Lower lobe of right lung (tissue), 2 donors: ENCODE measurements around the gene MOGAT2. TPM values are rescaled to one million over a fixed set of nuclear protein-coding genes. Genes with fewer than 3 reads are reported as not detected.

Experiments used
- ATAC-seq, 2 donors: fragments of 200-7000 bp; cut with Tn5 transposase; one replicate each; pipeline ENCODE4 v1.9.1; 2020 to 2022; ENCODE audit warnings: mild to moderate bottlenecking in 2 of 2, moderate library complexity in 2 of 2
- DNase-seq: peaks from one replicate; pipeline ENCODE4 v3.0.0-alpha.2; 2020
- H3K27ac ChIP-seq: fragments of 200-600 bp; one replicate; pipeline ENCODE4 v1.8.0; 2022
- H3K27me3 ChIP-seq: fragments of 200-600 bp; one replicate; pipeline ENCODE4 v1.8.0; 2022; ENCODE audit warnings: low read depth
- H3K36me3 ChIP-seq: fragments of 200-600 bp; one replicate; pipeline ENCODE4 v1.8.0; 2022; ENCODE audit warnings: mild to moderate bottlenecking
- H3K4me1 ChIP-seq: fragments of 200-600 bp; one replicate; pipeline ENCODE4 v1.8.0; 2022
- H3K4me3 ChIP-seq: fragments of 200-600 bp; one replicate; pipeline ENCODE4 v1.8.0; 2022; ENCODE audit warnings: mild to moderate bottlenecking
- H3K9me3 ChIP-seq: fragments of 200-600 bp; one replicate; pipeline ENCODE4 v1.8.0; 2022
- intact Hi-C: fragments of 100-400 bp; cut with DNase I; formaldehyde crosslinking; loops from one replicate; pipeline ENCODE4 v1.11.0; 2022
- total RNA-seq: library from RNA; stranded (reverse); fragmentation: NEBNext Ultra II Directional; extraction: Animal tissue kit (Norgen Biotek cat#: 25700); gene quantifications from one replicate; pipeline ENCODE4 v1.2.1, GENCODE V29; 2021
- TF ChIP-seq, protein P1 (sequence below): fragments of 200-600 bp; IDR thresholded peaks from one replicate; pipeline ENCODE4 v1.8.0; 2022; ENCODE audit warnings: antibody characterized with exemption, mild to moderate bottlenecking
- donor health status: DM: no; HTN: yes; CAD: no; lungs with severe emphysema.

The MOGAT2 gene
- total RNA-seq, 1 donor from 2014 or later, result not detected

DNA sequence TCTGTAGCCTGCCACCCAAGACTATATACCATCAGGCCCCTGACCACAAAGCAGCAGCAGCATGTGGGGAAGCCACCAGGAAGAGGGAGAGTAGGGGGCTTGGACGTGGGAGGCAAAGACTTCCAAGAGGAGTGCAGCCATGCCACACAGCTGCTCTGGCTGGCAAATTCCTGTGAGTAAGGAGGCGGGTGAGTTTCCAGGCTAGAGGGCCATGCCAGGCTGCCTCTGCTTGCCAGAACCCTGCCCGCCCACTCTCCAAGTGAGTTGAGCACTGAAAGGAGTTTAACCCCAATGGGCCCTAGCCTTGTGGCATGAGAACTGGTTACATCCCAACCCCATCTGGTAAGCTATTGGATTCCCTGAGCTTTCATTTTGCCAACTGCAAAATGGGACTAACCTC is 46.2 kb downstream of the MOGAT2 start:
- H3K4me3 ChIP-seq, result no peak overlapping the region
- H3K4me1 ChIP-seq, result peaks cover 26% of the 10 kb centered on the region
- intact Hi-C loops, result no loop called here
- TF ChIP-seq, protein P1, sequence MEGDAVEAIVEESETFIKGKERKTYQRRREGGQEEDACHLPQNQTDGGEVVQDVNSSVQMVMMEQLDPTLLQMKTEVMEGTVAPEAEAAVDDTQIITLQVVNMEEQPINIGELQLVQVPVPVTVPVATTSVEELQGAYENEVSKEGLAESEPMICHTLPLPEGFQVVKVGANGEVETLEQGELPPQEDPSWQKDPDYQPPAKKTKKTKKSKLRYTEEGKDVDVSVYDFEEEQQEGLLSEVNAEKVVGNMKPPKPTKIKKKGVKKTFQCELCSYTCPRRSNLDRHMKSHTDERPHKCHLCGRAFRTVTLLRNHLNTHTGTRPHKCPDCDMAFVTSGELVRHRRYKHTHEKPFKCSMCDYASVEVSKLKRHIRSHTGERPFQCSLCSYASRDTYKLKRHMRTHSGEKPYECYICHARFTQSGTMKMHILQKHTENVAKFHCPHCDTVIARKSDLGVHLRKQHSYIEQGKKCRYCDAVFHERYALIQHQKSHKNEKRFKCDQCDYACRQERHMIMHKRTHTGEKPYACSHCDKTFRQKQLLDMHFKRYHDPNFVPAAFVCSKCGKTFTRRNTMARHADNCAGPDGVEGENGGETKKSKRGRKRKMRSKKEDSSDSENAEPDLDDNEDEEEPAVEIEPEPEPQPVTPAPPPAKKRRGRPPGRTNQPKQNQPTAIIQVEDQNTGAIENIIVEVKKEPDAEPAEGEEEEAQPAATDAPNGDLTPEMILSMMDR, result no peak
- H3K27me3 ChIP-seq, result peaks cover 21% of the 10 kb centered on the region
- H3K9me3 ChIP-seq, result no peaks in the 10 kb centered on the region
- ATAC-seq, result no peak
- H3K36me3 ChIP-seq, result no peaks in the 10 kb centered on the region
- DNase-seq, result no peak
- H3K27ac ChIP-seq, result no peak overlapping the region

DNA sequence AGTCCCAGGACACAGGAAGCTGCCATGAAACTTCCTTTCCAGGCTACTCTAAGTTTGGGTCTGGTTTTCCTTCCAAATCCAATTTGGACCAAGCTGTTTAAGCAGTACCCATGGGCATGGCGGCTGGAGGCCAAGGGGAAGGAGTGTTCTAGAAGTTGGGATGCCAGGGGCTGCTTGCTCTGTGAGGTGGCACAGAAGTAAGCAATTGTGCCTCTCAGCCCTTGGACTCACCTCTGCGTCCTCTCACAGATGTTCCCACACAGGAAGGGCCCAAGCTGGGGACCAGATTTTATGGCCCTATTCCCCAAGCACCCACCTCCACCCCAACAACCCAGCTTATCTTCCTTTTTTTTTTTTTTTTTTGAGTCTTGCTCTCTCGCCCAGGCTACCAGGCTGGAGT is 47.5 kb downstream of the MOGAT2 start:
- no peak overlapping the region for H3K27ac ChIP-seq
- TF ChIP-seq, protein P1, result no peak
- peaks cover 24% of the 10 kb centered on the region for H3K27me3 ChIP-seq
- intact Hi-C loops, result no loop called here
- no peak for DNase-seq
- no peaks in the 10 kb centered on the region for H3K36me3 ChIP-seq
- H3K9me3 ChIP-seq, result no peaks in the 10 kb centered on the region
- ATAC-seq, result no peak
- no peak overlapping the region for H3K4me3 ChIP-seq
- H3K4me1 ChIP-seq, result peaks cover 32% of the 10 kb centered on the region

DNA sequence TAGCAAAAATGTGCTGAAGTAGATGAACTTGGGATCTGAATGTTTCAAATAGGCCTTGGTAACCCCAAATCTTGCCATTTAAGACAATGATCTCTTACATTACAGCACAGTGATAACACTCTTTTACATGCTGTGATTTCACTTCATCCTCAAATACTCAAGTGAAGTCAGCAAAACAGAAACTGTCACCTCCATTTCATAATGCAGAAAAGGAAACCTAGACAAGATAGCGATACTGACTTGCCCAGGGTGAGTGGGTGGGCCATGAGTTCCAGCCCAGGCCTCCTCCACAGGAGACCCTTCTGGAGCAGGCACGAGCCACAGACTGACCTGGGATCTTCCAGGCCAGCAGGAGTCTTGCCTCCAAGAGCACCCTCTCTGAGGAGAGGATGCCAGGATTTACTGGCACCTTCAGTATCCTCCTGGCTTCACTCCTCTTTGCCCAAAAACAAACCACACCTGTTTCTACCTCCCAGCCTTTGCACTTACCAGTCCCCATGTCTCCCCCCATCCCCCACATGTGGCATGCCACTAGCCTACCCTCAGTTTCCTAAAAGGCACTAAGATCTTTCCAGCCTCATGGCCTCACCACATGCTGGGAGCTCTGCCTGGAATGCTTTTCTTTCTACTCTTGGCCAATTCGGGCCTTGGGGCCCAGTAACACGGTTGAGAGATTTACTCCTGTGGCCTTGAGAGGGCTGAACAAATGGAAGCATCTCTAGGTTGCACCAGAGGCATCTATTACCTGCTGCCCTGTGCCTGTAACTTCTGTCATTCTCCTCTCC is 49.0 kb downstream of the MOGAT2 start:
- ATAC-seq (no peak), DNase-seq (no peak)
- no peak overlapping the region for H3K4me3 ChIP-seq
- no peaks in the 10 kb centered on the region for H3K36me3 ChIP-seq
- H3K27me3 ChIP-seq, result peaks cover 24% of the 10 kb centered on the region
- intact Hi-C loops, result no loop called here
- TF ChIP-seq, protein P1, result no peak
- H3K9me3 ChIP-seq, result no peaks in the 10 kb centered on the region
- peaks cover 38% of the 10 kb centered on the region for H3K4me1 ChIP-seq
- no peak overlapping the region for H3K27ac ChIP-seq

DNA sequence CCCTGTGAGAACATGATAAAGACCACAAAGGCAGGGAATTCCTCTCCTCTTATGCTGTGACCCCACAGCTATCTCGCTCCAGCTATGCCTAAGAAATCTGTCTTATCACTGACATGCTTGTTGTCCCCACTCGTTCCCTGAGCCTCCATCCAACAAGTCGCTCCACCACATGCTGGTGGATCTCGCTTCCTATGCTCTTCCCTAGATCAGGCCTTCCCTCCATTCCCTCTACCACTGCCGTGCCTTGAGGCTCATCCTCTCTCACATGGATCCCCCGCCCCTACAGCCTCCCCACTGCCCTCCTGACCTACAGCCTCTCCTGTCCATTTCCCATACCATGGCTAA is 49.6 kb downstream of the MOGAT2 start:
- H3K4me1 ChIP-seq, result peaks cover 43% of the 10 kb centered on the region
- intact Hi-C loops, result no loop called here
- H3K27ac ChIP-seq, result no peak overlapping the region
- peaks cover 24% of the 10 kb centered on the region for H3K27me3 ChIP-seq
- no peaks in the 10 kb centered on the region for H3K36me3 ChIP-seq
- ATAC-seq (no peak), DNase-seq (no peak)
- H3K4me3 ChIP-seq, result no peak overlapping the region
- TF ChIP-seq, protein P1, result no peak
- no peaks in the 10 kb centered on the region for H3K9me3 ChIP-seq

DNA sequence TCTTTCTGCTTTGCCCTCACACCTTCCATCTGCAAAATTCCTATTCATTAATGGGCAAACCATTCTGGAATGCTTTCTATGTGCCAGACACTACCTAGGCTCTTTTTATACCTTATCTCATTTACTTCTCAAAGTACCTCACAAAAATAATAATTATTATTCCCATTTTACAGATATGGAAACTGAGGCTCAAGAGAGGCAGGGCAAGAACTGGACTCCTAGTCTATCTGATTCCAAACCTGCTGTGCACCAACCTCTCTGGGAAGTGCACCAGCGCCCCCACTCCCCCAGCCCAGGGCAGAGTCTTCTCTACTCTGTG is 50.1 kb downstream of the MOGAT2 start:
- TF ChIP-seq, protein P1, result no peak
- DNase-seq (no peak), ATAC-seq (no peak)
- H3K27me3 ChIP-seq, result peaks cover 24% of the 10 kb centered on the region
- no peak overlapping the region for H3K27ac ChIP-seq
- peak overlapping the region; percentile 59 for H3K4me3 ChIP-seq
- H3K9me3 ChIP-seq, result no peaks in the 10 kb centered on the region
- H3K36me3 ChIP-seq, result no peaks in the 10 kb centered on the region
- intact Hi-C loops, result no loop called here
- H3K4me1 ChIP-seq, result peaks cover 40% of the 10 kb centered on the region
